K562 (cell line): ENCODE data around the gene GPR142.

ENCODE experiments used
- CBX3 ChIP-seq, 2 experiments: IDR thresholded peaks; 1 replicate in 1 of 2; 2 replicates in 1 of 2; pipeline ENCODE4 v1.6.1; 2012; ENCODE audit warnings: inconsistent platforms in 2 of 2, low read length in 2 of 2, borderline replicate concordance in 1 of 2, control low read depth in 1 of 2
- CEBPB ChIP-seq: fragments of 450-650 bp; IDR thresholded peaks from 2 replicates; pipeline ENCODE4 v1.6.1; 2016; ENCODE audit warnings: missing genetic modification characterization, missing compliant biosample characterization
- CREM ChIP-seq: IDR thresholded peaks from 2 replicates; pipeline ENCODE4 v1.6.1; 2014; ENCODE audit warnings: antibody characterized with exemption, low read depth
- CTCF ChIP-seq, 3 experiments: IDR thresholded peaks in 2 of 3; conservative IDR thresholded peaks in 1 of 3; 2 replicates each; pipeline ENCODE4 v1.5.1; 2011 to 2012; ENCODE audit warnings: low read length in 3 of 3, mild to moderate bottlenecking in 3 of 3, control low read depth in 2 of 3, improper control_type of control experiment in 1 of 3, inconsistent platforms in 1 of 3, low read depth in 1 of 3, mixed read lengths in 1 of 3, moderate library complexity in 1 of 3; ENCODE audit not compliant: insufficient read depth in 2 of 3
- GABPA ChIP-seq: fragments of 200-800 bp; sonication (Bioruptor generic); conservative IDR thresholded peaks from 2 replicates; pipeline ENCODE4 v1.6.1; 2016; ENCODE audit warnings: low read depth, missing genetic modification characterization, missing compliant biosample characterization
- NR3C1 ChIP-seq: sonication (generic); formaldehyde crosslinking; IDR thresholded peaks from 2 replicates; pipeline ENCODE4 v1.8.1; 2022; ENCODE audit warnings: missing genetic modification reagents
- PATZ1 ChIP-seq: fragments of 250-450 bp; sonication (Bioruptor Pico); IDR thresholded peaks from 2 replicates; pipeline ENCODE4 v1.5.0; 2020; ENCODE audit warnings: mild to moderate bottlenecking, borderline replicate concordance
- PBX2 ChIP-seq, 2 experiments: IDR thresholded peaks in 1 of 2; conservative IDR thresholded peaks in 1 of 2; 2 replicates each; pipeline ENCODE4 v1.6.1; 2016; ENCODE audit warnings: low read depth in 2 of 2, mild to moderate bottlenecking in 1 of 2, missing compliant biosample characterization in 1 of 2, missing genetic modification characterization in 1 of 2, moderate library complexity in 1 of 2
- TAF1 ChIP-seq: IDR thresholded peaks from 2 replicates; pipeline ENCODE4 v1.6.1; 2011; ENCODE audit warnings: mild to moderate bottlenecking, low read length, moderate library complexity; ENCODE audit not compliant: insufficient read depth, control insufficient read depth, severe bottlenecking; ENCODE audit errors: extremely low read depth
- ZBTB2 ChIP-seq: fragments of 450-650 bp; IDR thresholded peaks from 2 replicates; pipeline ENCODE4 v1.6.1; 2016; ENCODE audit warnings: antibody characterized with exemption

- TF ChIP-seq CTCF (IDR thresholded peaks at IDR 0.05 in 2 of 3, conservative IDR thresholded peaks at IDR 0.05 in 1 of 3; ENCODE audit: insufficient read depth in 2 of 3, low read depth in 1 of 3, low read length in 3 of 3) (no peak), NR3C1 (CRISPR knock-in tag) (no peak), PBX2 (CRISPR knock-in tag; IDR thresholded peaks at IDR 0.05; ENCODE audit: low read depth) (no peak), PBX2 (tag; conservative IDR thresholded peaks at IDR 0.05; ENCODE audit: low read depth) (no peak), TAF1 (no peak), CBX3 (IDR thresholded peaks at IDR 0.05; ENCODE audit: borderline replicate concordance in 1 of 2, low read length in 2 of 2) (no peak), ZBTB2 (no peak), GABPA (no peak), PATZ1 (CRISPR knock-in tag) (no peak), CEBPB (tag) (no peak), CREM (no peak)
Observed at GRCh38 chr17:74408815-74409214, 41.5 kb downstream of the GPR142 start.
